SH-SY5Y (cell line): ENCODE measurements around the gene PIP5K1B.

Experiments
- GATA2 ChIP-seq: IDR thresholded peaks from 2 replicates; pipeline ENCODE4 v1.6.1; 2011; ENCODE audit warnings: mild to moderate bottlenecking, low read depth, low read length
- GATA3 ChIP-seq: IDR thresholded peaks from 2 replicates; pipeline ENCODE4 v1.6.1; 2011; ENCODE audit warnings: low read depth, mild to moderate bottlenecking, low read length, moderate library complexity

DNA sequence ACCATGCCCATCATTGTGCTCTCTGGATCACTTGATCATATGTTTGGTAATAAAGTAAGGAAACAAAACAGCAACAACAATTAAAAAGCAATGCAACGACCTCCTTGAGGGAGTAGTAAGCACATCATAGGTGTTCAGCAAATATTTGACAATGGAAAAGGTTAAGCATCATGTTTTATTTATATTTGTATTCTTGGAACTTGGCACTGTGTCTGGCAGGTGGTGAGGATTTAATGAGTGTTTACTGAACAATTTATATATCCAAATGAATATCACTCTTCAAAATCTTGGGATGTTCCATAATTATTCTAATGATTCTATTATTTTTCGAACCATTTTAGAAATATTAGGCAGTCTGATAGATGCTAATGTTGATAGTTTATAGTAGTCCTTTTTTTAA, 6.2 kb downstream of the PIP5K1B start:
- TF ChIP-seq GATA2 (no peak), GATA3 (no peak)
